NCI-H748 treated with DMSO at 0.1 percent for 48 hours (cell line): ENCODE data around the gene HCLS1.
"Not testable (repeated sequence)": the region's sequence is repeated elsewhere in the genome, so short reads cannot be mapped to it uniquely, and the experiment has no call there.

Experiments used
- DNase-seq: peaks from one replicate; lab custom pipeline; 2025; lab: John Stamatoyannopoulos, UW

HCLS1 gene

GRCh38 chr3:121598564-121598963 is 62.1 kb downstream of the HCLS1 start:
- DNase-seq, result no peak

GRCh38 chr3:121595765-121596406 is 64.8 kb downstream of the HCLS1 start:
- DNase-seq, result no peak

- DNase-seq, result no peak
Observed at GRCh38 chr3:121594850-121595249, 65.9 kb downstream of the HCLS1 start.

- not testable (repeated sequence) for DNase-seq
Observed at GRCh38 chr3:121593806-121594205, 66.9 kb downstream of the HCLS1 start.

- no peak for DNase-seq
Observed at GRCh38 chr3:121592856-121593702, 67.6 kb downstream of the HCLS1 start, which contains the start of gene FBXO40. Gene FBXO40 (plus strand): TSS chr3:121593379. CDS start chr3:121620576, 27,197 bp downstream.

- no peak for DNase-seq
Observed at GRCh38 chr3:121584418-121584817, 76.3 kb downstream of the HCLS1 start.

GRCh38 chr3:121581691-121582090 is 79.0 kb downstream of the HCLS1 start:
- no peak for DNase-seq
